ENCODE measurements around the gene ACAP1. TPM values are rescaled to one million over a fixed set of nuclear protein-coding genes. Genes with fewer than 3 reads are reported as not detected.

The ACAP1 gene
- total RNA-seq, 6 donors from 2014 or later: 8.5 to 114 (median 22.8) TPM

DNA sequence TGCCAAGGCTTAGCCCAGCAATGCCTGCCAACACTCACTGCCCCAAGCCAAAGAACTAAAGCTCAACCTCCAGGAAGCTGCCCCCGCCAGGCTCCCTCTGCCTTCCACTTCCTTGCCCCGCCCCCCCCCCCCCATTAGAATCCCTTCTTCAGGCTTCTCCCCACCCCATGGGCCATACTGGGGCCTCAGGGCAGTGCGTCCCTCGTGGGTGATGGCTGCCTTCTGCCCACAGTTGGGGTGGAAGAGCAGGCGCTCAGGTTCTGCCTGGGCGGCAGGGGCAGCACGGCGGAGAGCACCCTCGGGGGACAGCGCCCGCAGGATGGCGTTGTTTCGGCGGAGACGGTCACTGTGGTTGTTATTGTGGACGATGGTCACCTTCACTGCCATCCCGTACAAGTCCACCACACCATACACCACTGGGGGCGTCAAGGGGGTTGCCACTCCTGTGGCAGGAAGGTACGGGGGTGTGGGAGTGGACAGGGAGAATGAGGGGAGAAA is 11.2 kb upstream of the ACAP1 start:
- 93 to 94% methylated on average over 15 to 18 of the region's 19 CpGs for WGBS, 2 donors
- no peak for ATAC-seq (ENCODE audit: low FRiP score in 2 of 2)
- H3K36me3 ChIP-seq: peaks cover 15 to 75% (median 57%) of the 10 kb centered on the region in 4 donors
- TF ChIP-seq, protein P1, sequence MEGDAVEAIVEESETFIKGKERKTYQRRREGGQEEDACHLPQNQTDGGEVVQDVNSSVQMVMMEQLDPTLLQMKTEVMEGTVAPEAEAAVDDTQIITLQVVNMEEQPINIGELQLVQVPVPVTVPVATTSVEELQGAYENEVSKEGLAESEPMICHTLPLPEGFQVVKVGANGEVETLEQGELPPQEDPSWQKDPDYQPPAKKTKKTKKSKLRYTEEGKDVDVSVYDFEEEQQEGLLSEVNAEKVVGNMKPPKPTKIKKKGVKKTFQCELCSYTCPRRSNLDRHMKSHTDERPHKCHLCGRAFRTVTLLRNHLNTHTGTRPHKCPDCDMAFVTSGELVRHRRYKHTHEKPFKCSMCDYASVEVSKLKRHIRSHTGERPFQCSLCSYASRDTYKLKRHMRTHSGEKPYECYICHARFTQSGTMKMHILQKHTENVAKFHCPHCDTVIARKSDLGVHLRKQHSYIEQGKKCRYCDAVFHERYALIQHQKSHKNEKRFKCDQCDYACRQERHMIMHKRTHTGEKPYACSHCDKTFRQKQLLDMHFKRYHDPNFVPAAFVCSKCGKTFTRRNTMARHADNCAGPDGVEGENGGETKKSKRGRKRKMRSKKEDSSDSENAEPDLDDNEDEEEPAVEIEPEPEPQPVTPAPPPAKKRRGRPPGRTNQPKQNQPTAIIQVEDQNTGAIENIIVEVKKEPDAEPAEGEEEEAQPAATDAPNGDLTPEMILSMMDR (IDR thresholded peaks at IDR 0.05): no peak
- TF ChIP-seq POLR2AphosphoS5 (IDR thresholded peaks at IDR 0.05): no peak
- no peak for TF ChIP-seq POLR2A (IDR thresholded peaks at IDR 0.05)
- TF ChIP-seq EP300 (IDR thresholded peaks at IDR 0.05): no peak
- H3K27ac ChIP-seq: no peak overlapping the region
- no peak overlapping the region for H3K4me3 ChIP-seq
- H3K27me3 ChIP-seq: no peaks in the 10 kb centered on the region
- H3K9me3 ChIP-seq: no peaks in the 10 kb centered on the region
- peak in 1 of 2 donors; percentile 60 for DNase-seq
- peaks cover 8 to 19% (median 9%) of the 10 kb centered on the region in 4 donors for H3K4me1 ChIP-seq

DNA sequence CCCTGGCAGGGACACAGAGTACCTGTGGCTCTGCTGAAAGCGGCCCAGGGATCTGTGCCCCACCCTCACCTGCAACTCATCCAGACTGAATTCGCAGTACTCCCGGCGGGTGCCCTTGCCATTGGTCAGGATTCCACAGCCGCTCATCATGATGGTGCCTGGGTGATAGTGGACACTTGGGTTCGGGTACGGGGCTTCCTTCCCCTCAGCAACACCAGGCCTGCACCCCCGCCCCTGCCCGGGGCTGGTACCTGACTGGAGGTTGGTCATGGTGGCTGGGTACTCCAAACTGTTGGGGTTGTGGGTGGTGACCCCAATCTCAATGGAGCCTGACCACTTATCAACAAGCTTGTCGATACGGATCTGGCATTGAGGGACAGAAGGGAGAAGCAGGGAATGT is 10.1 kb upstream of the ACAP1 start:
- WGBS, 2 donors: 90 to 95% methylated on average over 10 of the region's 11 CpGs
- H3K36me3 ChIP-seq: peaks cover 15 to 64% (median 47%) of the 10 kb centered on the region in 4 donors
- ATAC-seq (ENCODE audit: low FRiP score in 2 of 2): no peak

DNA sequence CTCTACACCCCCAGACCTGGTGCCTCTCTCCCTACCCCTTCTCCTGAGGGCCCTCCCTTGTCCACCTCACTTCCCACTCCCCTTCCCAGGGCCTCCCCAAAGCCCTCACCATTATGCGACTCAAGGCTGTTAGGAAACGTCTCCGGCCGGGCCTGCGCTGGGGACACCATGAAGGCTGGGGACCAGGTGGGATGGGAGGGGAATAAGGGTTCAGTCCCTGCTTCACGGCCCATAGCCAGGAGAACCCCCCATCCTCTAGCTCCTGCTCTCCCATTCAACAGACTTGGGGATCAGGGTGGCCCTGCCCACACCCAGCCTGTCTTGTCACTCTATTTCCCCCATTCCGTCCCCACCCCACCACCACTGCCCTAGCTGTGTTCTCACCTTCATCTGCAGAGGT is 9.3 kb upstream of the ACAP1 start:
- no peak overlapping the region for H3K4me3 ChIP-seq
- H3K27me3 ChIP-seq: no peaks in the 10 kb centered on the region
- DNase-seq (peak in 1 of 2 donors; percentile 63), ATAC-seq (ENCODE audit: low FRiP score in 2 of 2) (no peak)
- peaks cover 6 to 55% (median 38%) of the 10 kb centered on the region in 4 donors for H3K36me3 ChIP-seq
- TF ChIP-seq, protein P1 (IDR thresholded peaks at IDR 0.05): no peak
- no peak for TF ChIP-seq EP300 (IDR thresholded peaks at IDR 0.05)
- no peak for TF ChIP-seq POLR2A (IDR thresholded peaks at IDR 0.05)
- TF ChIP-seq POLR2AphosphoS5 (IDR thresholded peaks at IDR 0.05): no peak
- 94 to 95% methylated on average over 4 to 7 of the region's 7 CpGs for WGBS, 2 donors
- H3K27ac ChIP-seq: no peak overlapping the region
- H3K9me3 ChIP-seq: no peaks in the 10 kb centered on the region
- peaks cover 13 to 26% (median 15%) of the 10 kb centered on the region in 4 donors for H3K4me1 ChIP-seq

More for the DNA sequence above, 10.1 kb upstream of the ACAP1 start:
- Histone ChIP-seq H3K9me3 (no peaks in the 10 kb centered on the region), H3K4me3 (no peak overlapping the region), H3K27ac (no peak overlapping the region), H3K4me1 (peaks cover 13 to 26% (median 15%) of the 10 kb centered on the region in 4 donors), H3K27me3 (no peaks in the 10 kb centered on the region)
- TF ChIP-seq EP300 (IDR thresholded peaks at IDR 0.05) (no peak), POLR2A (IDR thresholded peaks at IDR 0.05) (no peak), POLR2AphosphoS5 (IDR thresholded peaks at IDR 0.05) (no peak)
- TF ChIP-seq, protein P1 (IDR thresholded peaks at IDR 0.05): no peak
- peak in 1 of 2 donors; percentile 57 for DNase-seq

DNA sequence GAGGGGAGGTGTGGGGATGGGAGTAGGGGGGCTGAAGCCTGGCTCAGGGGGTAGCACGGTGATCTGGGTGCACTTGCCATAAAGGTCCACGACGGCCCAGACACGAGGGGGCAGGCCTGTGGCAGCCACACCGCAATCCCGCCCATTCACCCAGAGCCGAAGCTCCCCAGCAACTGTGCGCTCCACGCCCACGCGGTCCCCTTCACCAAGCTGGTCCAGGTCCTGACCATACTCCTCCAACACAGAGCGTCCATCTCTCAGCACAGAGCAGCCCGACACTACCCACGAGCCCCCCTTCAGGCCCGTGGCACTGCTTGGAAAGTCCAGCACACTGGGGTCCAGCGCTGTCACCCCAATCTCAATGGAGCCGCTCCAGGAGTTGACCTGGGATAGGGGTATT is 8.8 kb upstream of the ACAP1 start:
- Histone ChIP-seq H3K27ac (no peak overlapping the region), H3K4me3 (no peak overlapping the region), H3K4me1 (peaks cover 13 to 26% (median 15%) of the 10 kb centered on the region in 4 donors), H3K27me3 (no peaks in the 10 kb centered on the region), H3K36me3 (peaks cover 6 to 51% (median 34%) of the 10 kb centered on the region in 4 donors), H3K9me3 (no peaks in the 10 kb centered on the region)
- TF ChIP-seq POLR2AphosphoS5 (IDR thresholded peaks at IDR 0.05) (no peak), EP300 (IDR thresholded peaks at IDR 0.05) (no peak), POLR2A (IDR thresholded peaks at IDR 0.05) (no peak)
- TF ChIP-seq, protein P1 (IDR thresholded peaks at IDR 0.05): no peak
- DNase-seq: peak in 1 of 2 donors; percentile 78
- WGBS, 2 donors: 81 to 88% methylated on average over 16 to 17 of the region's 17 CpGs
- ATAC-seq (ENCODE audit: low FRiP score in 2 of 2): no peak

DNA sequence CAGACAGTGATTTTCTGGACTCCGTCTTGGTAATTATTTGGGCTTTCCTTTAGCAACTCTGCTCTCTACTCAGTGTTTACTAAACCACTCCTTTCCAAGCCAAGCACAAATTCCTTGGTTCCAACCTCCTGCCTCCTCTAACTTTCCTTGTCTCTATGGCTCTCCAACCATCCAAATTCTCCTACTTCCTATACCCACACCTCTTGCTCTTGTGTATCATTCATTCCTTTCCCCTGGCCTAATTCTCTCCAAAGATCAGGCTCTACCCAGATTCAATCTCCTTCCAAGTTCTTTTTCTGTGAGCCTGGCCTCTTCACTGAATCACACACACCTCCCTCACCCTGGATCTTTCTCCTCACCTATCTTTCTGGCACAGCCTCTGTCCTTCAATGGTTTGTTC is 8.3 kb upstream of the ACAP1 start:
- Histone ChIP-seq H3K4me1 (peaks cover 13 to 26% (median 15%) of the 10 kb centered on the region in 4 donors), H3K9me3 (no peaks in the 10 kb centered on the region), H3K27ac (peak overlapping the region in 2 of 4 donors; percentile 35 to 93), H3K27me3 (no peaks in the 10 kb centered on the region), H3K4me3 (peak overlapping the region in 1 of 4 donors; percentile 86), H3K36me3 (peaks cover 6 to 46% (median 29%) of the 10 kb centered on the region in 4 donors)
- WGBS, 2 donors: 73 to 85% methylated on average over 1 of the region's 1 CpG
- ATAC-seq (ENCODE audit: low FRiP score in 2 of 2) (no peak), DNase-seq (no peak)
- TF ChIP-seq POLR2A (IDR thresholded peaks at IDR 0.05): no peak
- TF ChIP-seq, protein P1 (IDR thresholded peaks at IDR 0.05): no peak

Data from upper lobe of left lung (tissue), 6 donors.